Osteoblast (primary cell): Measurements from ENCODE around the gene MRPS27. TPM values are rescaled to one million over a fixed set of nuclear protein-coding genes. Genes with fewer than 3 reads are reported as not detected.

ENCODE experiments used
- DNase-seq: peaks from one replicate; pipeline ENCODE4 v3.0.0; 2011; ENCODE audit warnings: low spot score, mixed read lengths; ENCODE audit not compliant: insufficient read length; ENCODE audit errors: missing footprints
- H2AFZ ChIP-seq: 2 replicates; pipeline ENCODE4 v1.6.0; 2011; ENCODE audit warnings: mild to moderate bottlenecking, low read length
- H3K27ac ChIP-seq: 2 replicates; pipeline ENCODE4 v1.5.1; 2011; ENCODE audit warnings: mild to moderate bottlenecking, low read depth, low read length, moderate library complexity
- H3K27me3 ChIP-seq: 2 replicates; pipeline ENCODE4 v1.6.0; 2012; ENCODE audit warnings: mild to moderate bottlenecking, control low read depth, inconsistent platforms, low read length, moderate library complexity; ENCODE audit not compliant: insufficient read depth
- H3K36me3 ChIP-seq: 2 replicates; pipeline ENCODE4 v1.5.1; 2011; ENCODE audit warnings: mild to moderate bottlenecking, low read length, control low read depth, moderate library complexity; ENCODE audit not compliant: insufficient read depth
- H3K4me1 ChIP-seq: 2 replicates; pipeline ENCODE4 v1.5.1; 2011; ENCODE audit warnings: mild to moderate bottlenecking, low read length, control low read depth, moderate library complexity; ENCODE audit not compliant: insufficient read depth
- H3K4me2 ChIP-seq: 2 replicates; pipeline ENCODE4 v1.6.0; 2011; ENCODE audit warnings: mild to moderate bottlenecking, low read length; ENCODE audit not compliant: insufficient read depth
- H3K4me3 ChIP-seq: fragments of 200-600 bp; sonication (generic); 3 replicates; pipeline ENCODE4 v1.5.1; 2012; ENCODE audit warnings: mild to moderate bottlenecking, low read length, inconsistent platforms; ENCODE audit not compliant: insufficient read depth
- H3K79me2 ChIP-seq: 2 replicates; pipeline ENCODE4 v1.6.0; 2012; ENCODE audit warnings: mild to moderate bottlenecking, low read length, control low read depth, inconsistent platforms; ENCODE audit not compliant: insufficient read depth
- H3K9me3 ChIP-seq: 2 replicates; pipeline ENCODE4 v1.5.1; 2011; ENCODE audit warnings: low read depth, low read length, control low read depth
- H4K20me1 ChIP-seq: 2 replicates; pipeline ENCODE4 v1.6.0; 2012; ENCODE audit warnings: mild to moderate bottlenecking, low read length, control low read depth; ENCODE audit not compliant: insufficient read depth
- CTCF ChIP-seq: IDR thresholded peaks from 2 replicates; pipeline ENCODE4 v1.5.1; 2011; ENCODE audit warnings: mild to moderate bottlenecking, low read depth, low read length, moderate library complexity; ENCODE audit errors: extremely low read depth
- total RNA-seq: library from RNA; depleted of rRNA; stranded (reverse); fragments of >200 nt; gene quantifications from 2 replicates; pipeline ENCODE4 v1.2.3, GENCODE V29; 2012

MRPS27 gene
- total RNA-seq, 1 donor, result 106 TPM

- no peak for TF ChIP-seq CTCF
- H3K4me2 ChIP-seq, result no peak overlapping the region
- no peak overlapping the region for H3K27ac ChIP-seq
- no peaks in the 10 kb centered on the region for H3K27me3 ChIP-seq
- DNase-seq, result no peak
- no peaks in the 10 kb centered on the region for H4K20me1 ChIP-seq
- H3K9me3 ChIP-seq, result no peaks in the 10 kb centered on the region
- H2AFZ ChIP-seq, result no peak overlapping the region
- H3K4me1 ChIP-seq, result peaks cover 3% of the 10 kb centered on the region
- H3K4me3 ChIP-seq, result no peak overlapping the region
- peaks cover 11% of the 10 kb centered on the region for H3K79me2 ChIP-seq
- no peaks in the 10 kb centered on the region for H3K36me3 ChIP-seq
Measured at GRCh38 chr5:72269411-72269780, 50.6 kb downstream of the MRPS27 start.

- H3K4me3 ChIP-seq, result no peak overlapping the region
- DNase-seq, result no peak
- H4K20me1 ChIP-seq, result no peaks in the 10 kb centered on the region
- no peaks in the 10 kb centered on the region for H3K36me3 ChIP-seq
- H3K27me3 ChIP-seq, result no peaks in the 10 kb centered on the region
- no peak overlapping the region for H3K27ac ChIP-seq
- H3K9me3 ChIP-seq, result no peaks in the 10 kb centered on the region
- H3K79me2 ChIP-seq, result peaks cover 11% of the 10 kb centered on the region
- no peak overlapping the region for H3K4me2 ChIP-seq
- peak; percentile 79 for TF ChIP-seq CTCF
- H3K4me1 ChIP-seq, result peaks cover 3% of the 10 kb centered on the region
- H2AFZ ChIP-seq, result no peak overlapping the region
Measured at GRCh38 chr5:72268753-72269410, 51.2 kb downstream of the MRPS27 start.

- Histone ChIP-seq H4K20me1 (no peaks in the 10 kb centered on the region), H3K4me1 (no peaks in the 10 kb centered on the region), H2AFZ (no peak overlapping the region), H3K36me3 (no peaks in the 10 kb centered on the region), H3K27me3 (no peaks in the 10 kb centered on the region), H3K4me2 (no peak overlapping the region), H3K27ac (no peak overlapping the region), H3K9me3 (no peaks in the 10 kb centered on the region), H3K4me3 (no peak overlapping the region), H3K79me2 (peaks cover 8% of the 10 kb centered on the region)
- no peak for TF ChIP-seq CTCF
- no peak for DNase-seq
Measured at GRCh38 chr5:72268260-72268659, 51.8 kb downstream of the MRPS27 start.

DNA sequence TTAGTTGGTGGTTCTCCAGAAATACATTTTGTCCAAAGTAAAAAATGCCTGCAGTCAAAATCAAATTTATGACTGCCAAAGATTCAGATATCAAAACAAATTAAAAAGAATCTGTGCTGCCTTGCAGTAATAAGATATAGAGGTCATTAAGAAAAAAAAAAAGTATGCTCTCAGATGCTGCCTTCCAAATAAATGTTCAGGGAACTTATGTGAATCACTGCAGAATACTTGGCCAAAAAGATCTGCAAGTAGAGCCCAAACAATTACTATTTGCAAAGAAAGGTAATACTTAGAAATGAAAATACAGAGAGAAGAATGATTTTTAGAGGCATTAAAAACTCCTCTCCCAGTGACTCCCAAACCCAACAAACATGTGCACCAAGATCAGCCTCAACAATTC, 52.4 kb downstream of the MRPS27 start:
- Histone ChIP-seq H3K4me1 (no peaks in the 10 kb centered on the region), H3K36me3 (no peaks in the 10 kb centered on the region), H3K27ac (no peak overlapping the region), H3K9me3 (no peaks in the 10 kb centered on the region), H3K4me3 (no peak overlapping the region), H2AFZ (no peak overlapping the region), H3K27me3 (no peaks in the 10 kb centered on the region), H4K20me1 (no peaks in the 10 kb centered on the region), H3K4me2 (no peak overlapping the region), H3K79me2 (peaks cover 8% of the 10 kb centered on the region)
- no peak for DNase-seq
- TF ChIP-seq CTCF, result no peak
